Peyer's patch (tissue), 4 donors: ENCODE measurements around the gene NEURL2. TPM values are rescaled to one million over a fixed set of nuclear protein-coding genes. Genes with fewer than 3 reads are reported as not detected.

Experiments
- DNase-seq, 3 donors: peaks; one replicate each; pipeline ENCODE4 v3.0.0-alpha.2; 2017 to 2019
- H3K27ac ChIP-seq, 4 donors: fragments of 200-600 bp; sonication (generic); one replicate each; pipeline ENCODE4 v1.5.1; 2016 to 2019
- H3K27me3 ChIP-seq, 2 donors: fragments of 200-600 bp; sonication (generic); one replicate each; pipeline ENCODE4 v1.5.1; 2019
- H3K36me3 ChIP-seq, 3 donors: fragments of 200-600 bp; sonication (generic); one replicate each; pipeline ENCODE4 v1.5.1; 2016 to 2019
- H3K4me1 ChIP-seq, 4 donors: fragments of 200-600 bp; sonication (generic); one replicate each; pipeline ENCODE4 v1.5.1; 2016 to 2019
- H3K4me3 ChIP-seq, 4 donors: fragments of 200-600 bp; sonication (generic); 1 replicate in 3 of 4; 2 replicates in 1 of 4; pipeline ENCODE4 v1.5.1; 2016 to 2019; ENCODE audit warnings: mild to moderate bottlenecking in 1 of 4
- H3K9me3 ChIP-seq, 4 donors: fragments of 200-600 bp; sonication (generic); one replicate each; pipeline ENCODE4 v1.5.1; 2016 to 2019; ENCODE audit warnings: mild to moderate bottlenecking in 1 of 4
- CTCF ChIP-seq, 6 experiments: fragments of 450-650 bp in 4 of 6; fragments of 200-600 bp in 2 of 6; sonication (generic) in 1 of 6; IDR thresholded peaks; one replicate each; pipeline ENCODE4 v1.5.1; 2017 to 2019; ENCODE audit warnings: antibody characterized with exemption in 6 of 6, mild to moderate bottlenecking in 3 of 6, moderate library complexity in 1 of 6
- POLR2A ChIP-seq, 2 donors: fragments of 450-650 bp; IDR thresholded peaks; one replicate each; pipeline ENCODE4 v1.5.1; 2017; ENCODE audit warnings: antibody characterized with exemption in 2 of 2, mild to moderate bottlenecking in 2 of 2, moderate library complexity in 2 of 2
- total RNA-seq, 4 donors: library from RNA; depleted of rRNA; stranded (reverse); fragments of >200 nt; gene quantifications; one replicate each; pipeline ENCODE4 v1.1.0, GENCODE V29; 2016

Gene NEURL2
- total RNA-seq, 4 donors from 2014 or later: 3.3 to 27.6 (median 23.9) TPM

GRCh38 chr20:45910670-45911485 lies 19.9 kb upstream of the NEURL2 start:
- peaks cover 0 to 4% (median 0%) of the 10 kb centered on the region in 3 donors for H3K36me3 ChIP-seq
- DNase-seq: peak; percentile 91 to 98 (median 98)
- TF ChIP-seq POLR2A (IDR thresholded peaks at IDR 0.05) (peak in 1 of 2 donors; percentile 42), CTCF (IDR thresholded peaks at IDR 0.05) (no peak)
- peak overlapping the region; percentile 60 to 81 (median 74) for H3K27ac ChIP-seq
- peaks cover 0 to 20% (median 13%) of the 10 kb centered on the region in 4 donors for H3K4me1 ChIP-seq
- no peaks in the 10 kb centered on the region for H3K9me3 ChIP-seq
- H3K4me3 ChIP-seq: peak overlapping the region; percentile 38 to 56 (median 48)
- H3K27me3 ChIP-seq: no peaks in the 10 kb centered on the region

- Histone ChIP-seq H3K4me3 (peak overlapping the region in 2 of 4 donors; percentile 44 to 52), H3K27ac (peak overlapping the region in 3 of 4 donors; percentile 38 to 67 (median 46)), H3K27me3 (no peaks in the 10 kb centered on the region), H3K36me3 (peaks cover 0 to 5% (median 0%) of the 10 kb centered on the region in 3 donors), H3K4me1 (peaks cover 0 to 20% (median 13%) of the 10 kb centered on the region in 4 donors), H3K9me3 (no peaks in the 10 kb centered on the region)
- no peak for TF ChIP-seq POLR2A (IDR thresholded peaks at IDR 0.05)
- DNase-seq: no peak
Observed at GRCh38 chr20:45909817-45910669, 19.0 kb upstream of the NEURL2 start.

- TF ChIP-seq POLR2A (IDR thresholded peaks at IDR 0.05) (no peak), CTCF (IDR thresholded peaks at IDR 0.05) (no peak)
- H3K27ac ChIP-seq: no peak overlapping the region
- peaks cover 0 to 20% (median 13%) of the 10 kb centered on the region in 4 donors for H3K4me1 ChIP-seq
- H3K9me3 ChIP-seq: no peaks in the 10 kb centered on the region
- no peak overlapping the region for H3K4me3 ChIP-seq
- peaks cover 0 to 5% (median 0%) of the 10 kb centered on the region in 3 donors for H3K36me3 ChIP-seq
- H3K27me3 ChIP-seq: no peaks in the 10 kb centered on the region
- no peak for DNase-seq
Observed at GRCh38 chr20:45909336-45909808, 18.4 kb upstream of the NEURL2 start.

- Histone ChIP-seq H3K4me1 (peaks cover 0 to 20% (median 13%) of the 10 kb centered on the region in 4 donors), H3K9me3 (no peaks in the 10 kb centered on the region), H3K27me3 (no peaks in the 10 kb centered on the region), H3K27ac (no peak overlapping the region), H3K36me3 (peaks cover 0 to 5% (median 0%) of the 10 kb centered on the region in 3 donors), H3K4me3 (no peak overlapping the region)
- DNase-seq: no peak
- TF ChIP-seq POLR2A (IDR thresholded peaks at IDR 0.05) (no peak), CTCF (IDR thresholded peaks at IDR 0.05) (no peak)
Observed at GRCh38 chr20:45908084-45908483, 17.1 kb upstream of the NEURL2 start.

GRCh38 chr20:45907219-45907948 lies 16.4 kb upstream of the NEURL2 start:
- Histone ChIP-seq H3K27ac (no peak overlapping the region), H3K4me3 (no peak overlapping the region), H3K27me3 (no peaks in the 10 kb centered on the region), H3K4me1 (peaks cover 0 to 15% (median 11%) of the 10 kb centered on the region in 4 donors), H3K36me3 (peaks cover 0 to 5% (median 0%) of the 10 kb centered on the region in 3 donors), H3K9me3 (no peaks in the 10 kb centered on the region)
- DNase-seq: no peak
- TF ChIP-seq CTCF (IDR thresholded peaks at IDR 0.05): no peak
